Endothelial cell of umbilical vein (primary cell): ENCODE results near the gene RAB40A.
A peak's percentile ranks its signal among the peaks of the same experiment; 100 is the strongest.

ENCODE experiments used
- CTCF ChIP-seq, 2 donors: IDR thresholded peaks; 1 replicate in 1 of 2; 2 replicates in 1 of 2; pipeline ENCODE4 v1.5.1; 2011; ENCODE audit warnings: low read length in 2 of 2, mild to moderate bottlenecking in 2 of 2, moderate library complexity in 2 of 2, control low read depth in 1 of 2, inconsistent platforms in 1 of 2, low read depth in 1 of 2; ENCODE audit not compliant: insufficient read depth in 1 of 2; ENCODE audit errors: extremely low read depth in 1 of 2
- JUN ChIP-seq: IDR thresholded peaks from 2 replicates; pipeline ENCODE4 v1.6.1; 2011; ENCODE audit warnings: borderline replicate concordance, low read depth; ENCODE audit not compliant: insufficient read length, insufficient read depth

GRCh38 chrX:103464774-103465117 is 54.5 kb downstream of the RAB40A start:
- peak; percentile 69 to 71 for TF ChIP-seq CTCF (IDR thresholded peaks at IDR 0.05; ENCODE audit: extremely low read depth in 1 of 2, insufficient read depth in 1 of 2, low read depth in 1 of 2, low read length in 2 of 2)
- TF ChIP-seq JUN = no peak
